ENCODE data around the gene AMDHD2.

- TF ChIP-seq SUZ12 (IDR thresholded peaks at IDR 0.05; ENCODE audit: extremely low read depth, insufficient read depth, insufficient read length) (no peak), YY1 (IDR thresholded peaks at IDR 0.05; ENCODE audit: insufficient read depth, insufficient read length) (no peak)
Measured at GRCh38 chr16:2470603-2471015, 49.6 kb upstream of the AMDHD2 start.
